ENCODE data around the gene HS6ST1.

HS6ST1 gene

DNA sequence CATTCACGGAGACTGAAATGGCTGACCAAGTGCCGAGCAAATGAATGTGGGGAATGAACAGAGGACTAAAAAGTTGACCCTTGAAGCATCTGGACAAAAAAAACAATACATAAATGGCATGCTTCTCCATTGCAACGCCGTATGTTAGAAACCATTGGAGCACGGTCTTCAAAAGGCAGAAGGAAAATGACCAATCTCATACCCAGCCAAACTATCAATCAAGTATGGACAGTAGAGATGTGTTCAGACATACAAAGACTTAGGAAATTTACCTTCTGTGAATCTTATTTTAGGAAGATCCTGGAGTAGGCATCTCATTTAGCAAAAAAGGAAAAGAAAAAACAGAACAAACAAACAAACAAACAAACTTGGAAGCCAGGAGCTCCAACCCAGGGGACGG lies 44.5 kb downstream of the HS6ST1 start:
- TF ChIP-seq, protein P1, sequence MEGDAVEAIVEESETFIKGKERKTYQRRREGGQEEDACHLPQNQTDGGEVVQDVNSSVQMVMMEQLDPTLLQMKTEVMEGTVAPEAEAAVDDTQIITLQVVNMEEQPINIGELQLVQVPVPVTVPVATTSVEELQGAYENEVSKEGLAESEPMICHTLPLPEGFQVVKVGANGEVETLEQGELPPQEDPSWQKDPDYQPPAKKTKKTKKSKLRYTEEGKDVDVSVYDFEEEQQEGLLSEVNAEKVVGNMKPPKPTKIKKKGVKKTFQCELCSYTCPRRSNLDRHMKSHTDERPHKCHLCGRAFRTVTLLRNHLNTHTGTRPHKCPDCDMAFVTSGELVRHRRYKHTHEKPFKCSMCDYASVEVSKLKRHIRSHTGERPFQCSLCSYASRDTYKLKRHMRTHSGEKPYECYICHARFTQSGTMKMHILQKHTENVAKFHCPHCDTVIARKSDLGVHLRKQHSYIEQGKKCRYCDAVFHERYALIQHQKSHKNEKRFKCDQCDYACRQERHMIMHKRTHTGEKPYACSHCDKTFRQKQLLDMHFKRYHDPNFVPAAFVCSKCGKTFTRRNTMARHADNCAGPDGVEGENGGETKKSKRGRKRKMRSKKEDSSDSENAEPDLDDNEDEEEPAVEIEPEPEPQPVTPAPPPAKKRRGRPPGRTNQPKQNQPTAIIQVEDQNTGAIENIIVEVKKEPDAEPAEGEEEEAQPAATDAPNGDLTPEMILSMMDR (IDR thresholded peaks at IDR 0.05; ENCODE audit: low read depth, low read length, missing control alignments): no peak
- no peak for DNase-seq (ENCODE audit: low read depth)
- no peak overlapping the region for H3K4me3 ChIP-seq (ENCODE audit: low read depth, low read length)

DNA sequence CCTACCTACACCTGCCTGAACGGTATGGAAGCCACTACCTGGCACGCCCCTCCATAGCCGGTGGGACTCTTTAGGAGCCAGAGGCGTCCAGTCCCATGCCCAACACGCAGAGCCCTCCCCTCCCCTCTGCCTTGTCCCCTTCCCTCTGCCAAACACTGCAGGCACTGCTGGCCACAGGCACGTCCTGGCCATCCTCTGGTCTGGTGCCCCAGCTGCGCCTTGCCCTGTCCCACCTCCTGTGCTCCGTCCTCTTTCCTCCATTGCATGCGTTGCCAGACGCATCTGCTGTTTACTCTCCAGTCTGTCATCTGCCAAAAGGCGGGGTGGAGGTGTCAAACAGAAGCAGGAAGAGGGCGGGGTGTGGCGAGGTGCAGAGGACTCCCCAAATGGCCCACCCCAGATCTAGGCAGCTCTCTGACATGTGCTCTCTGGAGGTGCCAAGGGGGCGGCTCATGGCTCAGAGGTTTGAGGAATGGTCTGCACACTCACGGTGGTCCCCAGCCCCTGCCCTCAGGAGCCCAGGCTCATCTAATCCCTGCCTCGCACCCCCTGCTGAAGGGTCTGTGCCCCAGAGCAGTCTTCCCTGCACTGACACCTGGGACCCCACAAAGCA lies 45.1 kb downstream of the HS6ST1 start:
- no peak overlapping the region for H3K4me3 ChIP-seq (ENCODE audit: low read depth, low read length)
- no peak for DNase-seq (ENCODE audit: low read depth)
- TF ChIP-seq, protein P1 (IDR thresholded peaks at IDR 0.05; ENCODE audit: low read depth, low read length, missing control alignments): no peak

DNA sequence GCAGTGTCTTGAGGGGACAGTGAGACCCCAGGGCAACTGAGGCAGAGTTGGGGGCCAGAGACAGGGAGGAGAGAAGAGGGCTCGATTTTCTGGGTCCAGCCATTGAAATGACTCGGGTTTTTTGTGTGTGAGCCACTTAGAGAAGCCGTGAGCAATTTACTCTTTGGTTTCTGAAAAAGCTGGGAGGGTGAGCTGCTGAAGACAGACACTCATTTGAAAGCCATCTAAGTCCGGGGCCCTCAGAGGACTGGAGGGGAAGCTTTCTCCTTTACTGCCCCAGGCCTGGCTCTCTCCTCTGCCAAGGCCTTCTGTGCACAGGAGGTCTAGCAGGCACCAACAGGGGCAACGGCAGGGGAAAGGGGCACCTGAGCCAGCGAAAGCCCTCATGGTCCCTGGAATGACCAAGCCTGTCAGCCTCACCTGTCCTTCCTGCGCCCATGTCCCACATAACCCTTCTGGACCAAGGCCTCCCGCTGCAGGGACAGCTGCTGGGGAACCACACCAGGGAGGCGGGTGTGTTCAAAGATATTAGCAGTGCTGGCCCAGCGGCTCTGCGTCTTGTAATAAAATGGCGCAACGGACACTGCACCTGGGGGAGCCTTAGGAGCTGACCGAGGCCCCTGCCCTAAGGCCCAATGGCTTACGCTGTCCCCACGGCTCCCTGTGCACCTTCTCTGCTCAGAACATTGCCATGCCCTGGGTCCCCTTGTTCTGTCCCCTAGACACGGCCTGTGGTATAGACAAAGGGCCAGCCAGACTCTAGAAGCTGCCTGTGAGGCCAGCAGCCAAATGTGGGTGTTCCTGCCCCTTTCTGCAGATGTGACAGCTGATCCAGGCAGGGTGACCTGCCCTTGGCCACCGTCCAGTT lies 45.8 kb downstream of the HS6ST1 start:
- H3K4me3 ChIP-seq (ENCODE audit: low read depth, low read length): no peak overlapping the region
- TF ChIP-seq, protein P1 (IDR thresholded peaks at IDR 0.05; ENCODE audit: low read depth, low read length, missing control alignments): no peak

DNA sequence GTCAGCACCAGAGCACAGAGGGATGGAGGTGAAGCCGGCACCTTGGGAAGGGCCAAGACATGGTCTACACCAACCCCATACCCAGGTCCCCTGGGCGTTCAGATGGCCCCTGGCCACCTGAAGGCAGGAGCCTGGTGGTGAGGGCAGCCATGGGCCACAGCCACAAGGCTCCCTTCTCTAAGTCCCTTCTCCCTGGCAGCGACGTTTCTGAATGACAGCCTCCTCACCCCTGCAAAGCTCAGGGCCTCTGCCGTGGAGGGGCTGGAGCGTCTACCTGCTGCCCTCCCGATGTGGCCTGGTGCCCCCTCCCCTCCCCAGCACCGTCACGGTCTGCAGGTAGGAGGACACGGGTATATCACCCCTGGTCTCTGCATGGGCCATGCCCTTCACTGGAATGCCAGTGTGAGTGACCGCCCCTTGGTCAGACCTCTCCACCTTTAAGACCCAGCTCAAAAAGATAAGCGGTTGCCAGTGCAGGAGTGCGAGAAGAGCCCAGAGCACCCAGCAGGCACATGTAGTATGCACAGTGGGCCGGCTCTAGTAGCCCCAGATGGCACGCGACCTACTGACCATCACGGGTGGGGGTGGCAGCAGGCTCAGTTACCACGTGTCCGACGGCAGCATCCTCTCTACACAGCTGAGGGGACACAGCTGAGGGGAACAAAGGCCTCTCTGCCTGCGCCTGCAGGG lies 46.6 kb downstream of the HS6ST1 start:
- DNase-seq (ENCODE audit: low read depth): no peak
- TF ChIP-seq, protein P1 (IDR thresholded peaks at IDR 0.05; ENCODE audit: low read depth, low read length, missing control alignments): no peak
- H3K4me3 ChIP-seq (ENCODE audit: low read depth, low read length): no peak overlapping the region

More for the DNA sequence above, 45.8 kb downstream of the HS6ST1 start:
- DNase-seq (ENCODE audit: low read depth): no peak

DNA sequence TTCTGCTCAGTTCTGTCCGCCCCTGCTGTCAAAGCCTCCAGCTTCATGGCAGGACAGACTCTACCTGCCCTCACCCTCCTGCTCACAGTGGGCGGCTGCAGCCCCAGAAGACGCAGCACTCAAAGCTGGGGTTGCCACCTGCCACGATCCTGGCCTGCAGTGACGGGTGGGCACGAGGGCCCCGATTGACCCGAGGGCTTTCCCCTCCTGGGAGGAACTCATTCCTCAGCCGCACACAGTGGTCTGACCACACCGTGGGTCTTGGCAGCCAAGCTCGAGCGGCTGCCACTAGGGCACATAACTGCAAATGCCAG lies 47.1 kb downstream of the HS6ST1 start:
- H3K4me3 ChIP-seq (ENCODE audit: low read depth, low read length): no peak overlapping the region
- TF ChIP-seq, protein P1 (IDR thresholded peaks at IDR 0.05; ENCODE audit: low read depth, low read length, missing control alignments): no peak
- no peak for DNase-seq (ENCODE audit: low read depth)

DNA sequence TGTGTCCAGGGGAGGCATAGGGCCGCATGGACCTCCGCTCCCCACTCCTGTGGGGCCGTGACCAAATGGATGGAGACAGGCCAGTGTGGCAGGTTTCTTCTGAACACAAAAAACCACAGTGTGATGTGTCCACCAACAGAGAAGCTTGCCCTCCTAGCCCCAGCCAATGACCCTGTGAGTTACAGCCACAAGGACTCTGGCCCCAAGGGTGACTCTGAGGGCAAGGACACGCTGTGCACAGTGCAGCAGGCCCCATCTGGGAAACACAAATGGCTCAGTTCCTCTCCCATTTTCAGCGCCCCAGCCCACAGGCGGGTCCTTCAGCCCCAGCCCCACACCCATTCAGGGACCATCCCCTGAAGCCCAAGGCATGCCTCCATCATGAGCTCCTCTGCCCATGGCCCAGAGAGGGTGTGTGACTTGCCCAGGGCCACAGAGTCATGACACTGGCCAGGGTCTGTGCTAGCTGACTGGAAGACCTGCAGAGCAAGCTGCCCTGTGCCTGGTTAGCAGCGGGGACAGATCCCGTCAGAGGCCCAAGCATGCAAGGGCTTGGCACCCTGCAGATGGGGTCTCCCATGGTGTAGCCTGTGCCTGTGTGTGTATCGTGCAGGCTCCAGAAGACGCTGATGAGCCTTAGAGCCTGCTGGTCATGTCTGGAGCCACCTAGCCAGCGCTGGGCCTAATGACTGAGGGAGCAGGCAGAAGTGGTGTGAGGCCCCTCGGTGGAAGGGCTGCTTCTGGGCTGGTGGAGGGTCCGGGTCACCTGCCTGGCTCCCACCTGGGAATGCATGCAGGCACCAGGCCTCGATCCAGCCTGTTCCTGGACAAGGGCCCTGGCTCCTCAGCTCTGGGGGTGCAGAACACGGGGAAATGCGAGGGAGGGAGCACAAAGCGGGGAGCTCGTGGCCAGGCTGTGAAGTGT lies 47.7 kb downstream of the HS6ST1 start:
- H3K4me3 ChIP-seq (ENCODE audit: low read depth, low read length): no peak overlapping the region
- TF ChIP-seq, protein P1 (IDR thresholded peaks at IDR 0.05; ENCODE audit: low read depth, low read length, missing control alignments): no peak
- no peak for DNase-seq (ENCODE audit: low read depth)
